Measurements from ENCODE around the gene HYAL3. TPM values are rescaled to one million over a fixed set of nuclear protein-coding genes. Genes with fewer than 3 reads are reported as not detected.

Gene HYAL3
- polyA plus RNA-seq, 1 donor from 2014 or later, result 9.1 TPM

DNA sequence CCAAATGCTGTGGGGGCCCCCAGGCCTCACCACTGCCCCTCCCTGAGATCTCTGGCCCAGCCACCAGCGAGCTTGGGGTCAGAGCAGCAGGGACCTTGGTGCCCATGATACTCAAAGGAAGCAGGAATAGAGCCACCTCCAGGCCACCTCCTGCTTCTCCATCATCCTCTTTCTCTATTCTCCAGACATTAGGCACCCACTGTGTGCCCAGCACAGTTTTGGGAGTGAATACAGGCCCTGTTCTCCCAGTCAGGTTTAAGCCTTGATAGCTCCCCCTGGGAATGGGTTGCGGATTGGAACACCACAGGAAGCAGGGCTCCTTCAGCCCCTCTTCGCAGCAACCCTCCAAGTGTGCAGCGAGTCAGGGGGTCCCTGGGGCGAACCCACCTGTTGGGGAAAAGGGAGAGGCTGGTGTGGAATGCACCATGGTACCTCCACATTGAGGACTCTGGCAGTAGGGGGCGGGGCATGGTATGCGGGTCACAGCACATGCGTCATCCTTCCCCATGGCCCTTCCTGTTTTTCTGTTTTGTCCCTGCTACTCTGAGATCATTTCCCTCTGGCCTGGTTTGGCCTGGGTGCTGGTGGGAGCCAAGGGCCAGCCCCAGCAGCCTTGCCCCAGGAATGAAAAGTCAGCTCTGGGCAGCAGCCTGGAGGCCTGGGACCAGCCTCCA, 44.5 kb downstream of the HYAL3 start:
- H3K27ac ChIP-seq (ENCODE audit: low read length), result no peak overlapping the region
- no peaks in the 10 kb centered on the region for H3K9me2 ChIP-seq (ENCODE audit: insufficient read depth, low read length)
- peaks cover 5% of the 10 kb centered on the region for H3F3A ChIP-seq (ENCODE audit: insufficient read depth, low read length, poor library complexity, severe bottlenecking)
- peaks cover 18% of the 10 kb centered on the region for H3K79me2 ChIP-seq (replicated peaks; ENCODE audit: insufficient read depth, low read length)
- H3K9ac ChIP-seq (ENCODE audit: low read length), result no peak overlapping the region
- no peaks in the 10 kb centered on the region for H4K20me1 ChIP-seq (ENCODE audit: insufficient read depth)
- TF ChIP-seq SMC3 (conservative IDR thresholded peaks at IDR 0.05; ENCODE audit: poor library complexity) (no peak), MXI1 (conservative IDR thresholded peaks at IDR 0.05; ENCODE audit: poor library complexity, severe bottlenecking) (no peak), POLR2AphosphoS5 (IDR thresholded peaks at IDR 0.05) (no peak), TAF1 (IDR thresholded peaks at IDR 0.05; ENCODE audit: low read depth) (no peak), EP300 (conservative IDR thresholded peaks at IDR 0.05; ENCODE audit: poor library complexity, severe bottlenecking) (no peak), RAD21 (conservative IDR thresholded peaks at IDR 0.05) (no peak), EZH2 (IDR thresholded peaks at IDR 0.05; ENCODE audit: borderline replicate concordance, insufficient read depth, low read length, poor library complexity, severe bottlenecking) (no peak)
- TF ChIP-seq, protein P1, sequence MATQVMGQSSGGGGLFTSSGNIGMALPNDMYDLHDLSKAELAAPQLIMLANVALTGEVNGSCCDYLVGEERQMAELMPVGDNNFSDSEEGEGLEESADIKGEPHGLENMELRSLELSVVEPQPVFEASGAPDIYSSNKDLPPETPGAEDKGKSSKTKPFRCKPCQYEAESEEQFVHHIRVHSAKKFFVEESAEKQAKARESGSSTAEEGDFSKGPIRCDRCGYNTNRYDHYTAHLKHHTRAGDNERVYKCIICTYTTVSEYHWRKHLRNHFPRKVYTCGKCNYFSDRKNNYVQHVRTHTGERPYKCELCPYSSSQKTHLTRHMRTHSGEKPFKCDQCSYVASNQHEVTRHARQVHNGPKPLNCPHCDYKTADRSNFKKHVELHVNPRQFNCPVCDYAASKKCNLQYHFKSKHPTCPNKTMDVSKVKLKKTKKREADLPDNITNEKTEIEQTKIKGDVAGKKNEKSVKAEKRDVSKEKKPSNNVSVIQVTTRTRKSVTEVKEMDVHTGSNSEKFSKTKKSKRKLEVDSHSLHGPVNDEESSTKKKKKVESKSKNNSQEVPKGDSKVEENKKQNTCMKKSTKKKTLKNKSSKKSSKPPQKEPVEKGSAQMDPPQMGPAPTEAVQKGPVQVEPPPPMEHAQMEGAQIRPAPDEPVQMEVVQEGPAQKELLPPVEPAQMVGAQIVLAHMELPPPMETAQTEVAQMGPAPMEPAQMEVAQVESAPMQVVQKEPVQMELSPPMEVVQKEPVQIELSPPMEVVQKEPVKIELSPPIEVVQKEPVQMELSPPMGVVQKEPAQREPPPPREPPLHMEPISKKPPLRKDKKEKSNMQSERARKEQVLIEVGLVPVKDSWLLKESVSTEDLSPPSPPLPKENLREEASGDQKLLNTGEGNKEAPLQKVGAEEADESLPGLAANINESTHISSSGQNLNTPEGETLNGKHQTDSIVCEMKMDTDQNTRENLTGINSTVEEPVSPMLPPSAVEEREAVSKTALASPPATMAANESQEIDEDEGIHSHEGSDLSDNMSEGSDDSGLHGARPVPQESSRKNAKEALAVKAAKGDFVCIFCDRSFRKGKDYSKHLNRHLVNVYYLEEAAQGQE (IDR thresholded peaks at IDR 0.05; ENCODE audit: borderline replicate concordance), result no peak
- TF ChIP-seq, protein P2, sequence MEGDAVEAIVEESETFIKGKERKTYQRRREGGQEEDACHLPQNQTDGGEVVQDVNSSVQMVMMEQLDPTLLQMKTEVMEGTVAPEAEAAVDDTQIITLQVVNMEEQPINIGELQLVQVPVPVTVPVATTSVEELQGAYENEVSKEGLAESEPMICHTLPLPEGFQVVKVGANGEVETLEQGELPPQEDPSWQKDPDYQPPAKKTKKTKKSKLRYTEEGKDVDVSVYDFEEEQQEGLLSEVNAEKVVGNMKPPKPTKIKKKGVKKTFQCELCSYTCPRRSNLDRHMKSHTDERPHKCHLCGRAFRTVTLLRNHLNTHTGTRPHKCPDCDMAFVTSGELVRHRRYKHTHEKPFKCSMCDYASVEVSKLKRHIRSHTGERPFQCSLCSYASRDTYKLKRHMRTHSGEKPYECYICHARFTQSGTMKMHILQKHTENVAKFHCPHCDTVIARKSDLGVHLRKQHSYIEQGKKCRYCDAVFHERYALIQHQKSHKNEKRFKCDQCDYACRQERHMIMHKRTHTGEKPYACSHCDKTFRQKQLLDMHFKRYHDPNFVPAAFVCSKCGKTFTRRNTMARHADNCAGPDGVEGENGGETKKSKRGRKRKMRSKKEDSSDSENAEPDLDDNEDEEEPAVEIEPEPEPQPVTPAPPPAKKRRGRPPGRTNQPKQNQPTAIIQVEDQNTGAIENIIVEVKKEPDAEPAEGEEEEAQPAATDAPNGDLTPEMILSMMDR (IDR thresholded peaks at IDR 0.05; ENCODE audit: poor library complexity, severe bottlenecking), result no peak
- H3K4me2 ChIP-seq (ENCODE audit: low read length), result no peak overlapping the region
- H2AFZ ChIP-seq (ENCODE audit: low read depth, low read length), result no peak overlapping the region
- H3K9me3 ChIP-seq (ENCODE audit: low read length), result no peaks in the 10 kb centered on the region
- peaks cover 5% of the 10 kb centered on the region for H3K36me3 ChIP-seq (ENCODE audit: insufficient read depth, low read length)
- H3K4me3 ChIP-seq (ENCODE audit: low read length), result no peak overlapping the region
- H3K27me3 ChIP-seq (ENCODE audit: insufficient read depth, low read depth, low read length), result no peaks in the 10 kb centered on the region

DNA sequence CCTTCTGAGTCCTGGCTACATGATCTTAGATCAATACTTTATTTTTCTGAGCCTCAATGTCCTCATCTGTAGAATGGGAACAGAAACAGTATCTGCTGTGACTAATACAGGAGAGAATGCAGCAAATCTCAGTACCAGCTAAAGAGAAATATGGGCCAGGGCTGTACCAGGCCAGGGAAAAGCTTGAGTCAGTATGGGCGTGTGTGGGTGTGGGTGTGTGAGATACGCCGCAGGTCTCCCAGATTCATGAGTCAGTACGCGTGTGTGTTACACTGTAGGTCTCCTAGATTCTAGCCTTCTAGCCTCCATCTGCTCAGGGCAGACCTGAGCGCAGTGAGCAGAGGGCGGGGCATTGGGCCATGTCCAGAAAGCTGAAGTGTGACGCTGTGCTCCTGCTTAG, 48.0 kb downstream of the HYAL3 start:
- Histone ChIP-seq H3K79me2 (replicated peaks; ENCODE audit: insufficient read depth, low read length) (peaks cover 50% of the 10 kb centered on the region), H3K27ac (ENCODE audit: low read length) (no peak overlapping the region), H3K4me2 (ENCODE audit: low read length) (no peak overlapping the region), H3F3A (ENCODE audit: insufficient read depth, low read length, poor library complexity, severe bottlenecking) (no peaks in the 10 kb centered on the region), H3K9me2 (ENCODE audit: insufficient read depth, low read length) (no peaks in the 10 kb centered on the region), H2AFZ (ENCODE audit: low read depth, low read length) (no peak overlapping the region), H3K36me3 (ENCODE audit: insufficient read depth, low read length) (no peaks in the 10 kb centered on the region), H4K20me1 (ENCODE audit: insufficient read depth) (no peaks in the 10 kb centered on the region), H3K27me3 (ENCODE audit: insufficient read depth, low read depth, low read length) (no peaks in the 10 kb centered on the region), H3K9ac (ENCODE audit: low read length) (no peak overlapping the region), H3K4me3 (ENCODE audit: low read length) (no peak overlapping the region), H3K9me3 (ENCODE audit: low read length) (no peaks in the 10 kb centered on the region)
- TF ChIP-seq POLR2AphosphoS5 (IDR thresholded peaks at IDR 0.05) (no peak), TAF1 (IDR thresholded peaks at IDR 0.05; ENCODE audit: low read depth) (no peak), RAD21 (conservative IDR thresholded peaks at IDR 0.05) (no peak), EP300 (conservative IDR thresholded peaks at IDR 0.05; ENCODE audit: poor library complexity, severe bottlenecking) (no peak), MXI1 (conservative IDR thresholded peaks at IDR 0.05; ENCODE audit: poor library complexity, severe bottlenecking) (no peak), SMC3 (conservative IDR thresholded peaks at IDR 0.05; ENCODE audit: poor library complexity) (no peak), EZH2 (IDR thresholded peaks at IDR 0.05; ENCODE audit: borderline replicate concordance, insufficient read depth, low read length, poor library complexity, severe bottlenecking) (no peak)
- TF ChIP-seq, protein P2 (IDR thresholded peaks at IDR 0.05; ENCODE audit: poor library complexity, severe bottlenecking), result no peak
- TF ChIP-seq, protein P1 (IDR thresholded peaks at IDR 0.05; ENCODE audit: borderline replicate concordance), result no peak
